ENCODE measurements around the gene KSR2. TPM values are rescaled to one million over a fixed set of nuclear protein-coding genes. Genes with fewer than 3 reads are reported as not detected.

Gene KSR2
- total and polyA plus RNA-seq, 10 of the 15 experiments (the other 5 are each of a cell fraction or from before 2014, with no cell fraction given) = under 0.01 to 1.5 (median 0.01) TPM; not detected in 3

- Histone ChIP-seq H4K20me1 (ENCODE audit: control insufficient read depth, insufficient read depth) (no peaks in the 10 kb centered on the region), H3K4me2 (ENCODE audit: control insufficient read depth, insufficient read depth) (no peak overlapping the region), H3K9ac (ENCODE audit: control insufficient read depth, insufficient read depth, low read length) (no peak overlapping the region), H3K36me3 (ENCODE audit: control insufficient read depth in 2 of 2, insufficient read depth in 2 of 2, low read length in 1 of 2) (no peaks in the 10 kb centered on the region), H3K4me3 (no peak overlapping the region), H2AFZ (ENCODE audit: control insufficient read depth, low read depth, low read length) (no peak overlapping the region), H3K27ac (ENCODE audit: control insufficient read depth, insufficient read depth) (no peak overlapping the region), H3K79me2 (ENCODE audit: control insufficient read depth, insufficient read depth, low read length) (no peaks in the 10 kb centered on the region), H3K9me3 (replicated peaks; ENCODE audit: control insufficient read depth, insufficient read depth, low read length) (no peaks in the 10 kb centered on the region), H3K4me1 (ENCODE audit: control insufficient read depth, insufficient read depth, low read length) (no peaks in the 10 kb centered on the region), H3K27me3 (replicated peaks in 1 of 2; ENCODE audit: control insufficient read depth in 2 of 2, insufficient read depth in 2 of 2, low read length in 1 of 2) (no peaks in the 10 kb centered on the region)
- 22% methylated on average over 5 of the region's 5 CpGs for WGBS (ENCODE audit: insufficient coverage, insufficient replicate concordance, low lambda C conversion rate, missing lambda C conversion rate)
- TF ChIP-seq RAD51 (IDR thresholded peaks at IDR 0.05) (no peak), SPI1 (IDR thresholded peaks at IDR 0.05; ENCODE audit: borderline replicate concordance, insufficient read depth, low read depth, low read length) (no peak), HDGF (IDR thresholded peaks at IDR 0.05) (no peak), EZH2 (IDR thresholded peaks at IDR 0.05; ENCODE audit: borderline replicate concordance, control insufficient read depth, low read depth, low read length) (no peak), ZNF217 (IDR thresholded peaks at IDR 0.05) (no peak), CBX3 (IDR thresholded peaks at IDR 0.05; ENCODE audit: borderline replicate concordance, low read depth) (no peak), CHD4 (IDR thresholded peaks at IDR 0.05) (no peak), RBBP5 (conservative IDR thresholded peaks at IDR 0.05) (no peak), RELA (IDR thresholded peaks at IDR 0.05; ENCODE audit: borderline replicate concordance, partially characterized antibody) (no peak), TCF12 (IDR thresholded peaks at IDR 0.05; ENCODE audit: low read depth, low read length) (no peak), ZNF207 (IDR thresholded peaks at IDR 0.05; ENCODE audit: borderline replicate concordance) (no peak), MYB (IDR thresholded peaks at IDR 0.05; ENCODE audit: borderline replicate concordance, low read depth, low read length) (no peak), PKNOX1 (IDR thresholded peaks at IDR 0.05) (no peak)
- TF ChIP-seq, protein P1, sequence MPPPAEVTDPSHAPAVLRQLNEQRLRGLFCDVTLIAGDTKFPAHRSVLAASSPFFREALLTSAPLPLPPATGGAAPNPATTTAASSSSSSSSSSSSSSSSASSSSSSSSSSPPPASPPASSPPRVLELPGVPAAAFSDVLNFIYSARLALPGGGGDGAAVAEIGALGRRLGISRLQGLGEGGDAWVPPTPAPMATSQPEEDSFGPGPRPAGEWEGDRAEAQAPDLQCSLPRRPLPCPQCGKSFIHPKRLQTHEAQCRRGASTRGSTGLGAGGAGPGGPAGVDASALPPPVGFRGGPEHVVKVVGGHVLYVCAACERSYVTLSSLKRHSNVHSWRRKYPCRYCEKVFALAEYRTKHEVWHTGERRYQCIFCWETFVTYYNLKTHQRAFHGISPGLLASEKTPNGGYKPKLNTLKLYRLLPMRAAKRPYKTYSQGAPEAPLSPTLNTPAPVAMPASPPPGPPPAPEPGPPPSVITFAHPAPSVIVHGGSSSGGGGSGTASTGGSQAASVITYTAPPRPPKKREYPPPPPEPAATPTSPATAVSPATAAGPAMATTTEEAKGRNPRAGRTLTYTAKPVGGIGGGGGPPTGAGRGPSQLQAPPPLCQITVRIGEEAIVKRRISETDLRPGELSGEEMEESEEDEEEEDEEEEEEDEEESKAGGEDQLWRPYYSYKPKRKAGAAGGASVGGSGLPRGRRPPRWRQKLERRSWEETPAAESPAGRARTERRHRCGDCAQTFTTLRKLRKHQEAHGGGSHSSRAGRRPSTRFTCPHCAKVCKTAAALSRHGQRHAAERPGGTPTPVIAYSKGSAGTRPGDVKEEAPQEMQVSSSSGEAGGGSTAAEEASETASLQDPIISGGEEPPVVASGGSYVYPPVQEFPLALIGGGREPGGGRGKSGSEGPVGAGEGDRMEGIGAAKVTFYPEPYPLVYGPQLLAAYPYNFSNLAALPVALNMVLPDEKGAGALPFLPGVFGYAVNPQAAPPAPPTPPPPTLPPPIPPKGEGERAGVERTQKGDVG (CRISPR knock-in tag; IDR thresholded peaks at IDR 0.05) = no peak
- TF ChIP-seq, protein P2, sequence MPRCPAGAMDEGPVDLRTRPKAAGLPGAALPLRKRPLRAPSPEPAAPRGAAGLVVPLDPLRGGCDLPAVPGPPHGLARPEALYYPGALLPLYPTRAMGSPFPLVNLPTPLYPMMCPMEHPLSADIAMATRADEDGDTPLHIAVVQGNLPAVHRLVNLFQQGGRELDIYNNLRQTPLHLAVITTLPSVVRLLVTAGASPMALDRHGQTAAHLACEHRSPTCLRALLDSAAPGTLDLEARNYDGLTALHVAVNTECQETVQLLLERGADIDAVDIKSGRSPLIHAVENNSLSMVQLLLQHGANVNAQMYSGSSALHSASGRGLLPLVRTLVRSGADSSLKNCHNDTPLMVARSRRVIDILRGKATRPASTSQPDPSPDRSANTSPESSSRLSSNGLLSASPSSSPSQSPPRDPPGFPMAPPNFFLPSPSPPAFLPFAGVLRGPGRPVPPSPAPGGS (IDR thresholded peaks at IDR 0.05; ENCODE audit: borderline replicate concordance, insufficient read depth, low read depth, low read length, poor library complexity, severe bottlenecking) = no peak
- no TSS peak for BruUV-seq (replicated peaks)
- CTCF ChIA-PET = no interaction called here
- RAD21 ChIA-PET (ENCODE audit: unreplicated experiment) = no interaction called here
- DNase-seq (ENCODE audit: low read depth, low spot score) (no peak), ATAC-seq (no peak), FAIRE-seq (no peak)
- SMC1A ChIA-PET (ENCODE audit: uncharacterized antibody, unreplicated experiment) = no interaction called here
- in situ Hi-C loops (cut with MboI) = no loop called here
- POLR2A ChIA-PET = no interaction called here
- intact Hi-C loops (cut with micrococcal nuclease; ENCODE audit: unreplicated experiment) = no loop called here
Measured at GRCh38 chr12:117699575-117699974, 269.2 kb downstream of the KSR2 start.

Measured in GM12878 (cell line).